Measurements from ENCODE around the gene CCDC81.

The CCDC81 gene

DNA sequence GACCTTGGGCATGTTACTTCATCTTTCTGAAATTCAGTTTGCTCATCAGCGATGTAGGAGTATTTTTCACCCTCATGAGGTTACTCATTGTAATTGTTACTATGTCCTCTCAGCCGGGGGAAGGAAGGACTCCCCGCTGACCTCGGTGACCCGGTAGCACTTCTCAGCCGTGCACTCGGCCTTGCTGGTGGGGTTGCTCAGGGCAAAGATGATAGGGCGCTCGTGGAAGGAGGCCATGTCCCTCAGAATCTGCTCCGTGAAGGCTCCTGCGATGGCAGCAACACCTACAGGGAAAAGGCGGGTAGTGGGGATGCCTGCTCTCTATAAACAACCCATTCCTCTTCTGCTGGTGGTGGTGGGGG, 72.2 kb downstream of the CCDC81 start:
- TF ChIP-seq, protein P1, sequence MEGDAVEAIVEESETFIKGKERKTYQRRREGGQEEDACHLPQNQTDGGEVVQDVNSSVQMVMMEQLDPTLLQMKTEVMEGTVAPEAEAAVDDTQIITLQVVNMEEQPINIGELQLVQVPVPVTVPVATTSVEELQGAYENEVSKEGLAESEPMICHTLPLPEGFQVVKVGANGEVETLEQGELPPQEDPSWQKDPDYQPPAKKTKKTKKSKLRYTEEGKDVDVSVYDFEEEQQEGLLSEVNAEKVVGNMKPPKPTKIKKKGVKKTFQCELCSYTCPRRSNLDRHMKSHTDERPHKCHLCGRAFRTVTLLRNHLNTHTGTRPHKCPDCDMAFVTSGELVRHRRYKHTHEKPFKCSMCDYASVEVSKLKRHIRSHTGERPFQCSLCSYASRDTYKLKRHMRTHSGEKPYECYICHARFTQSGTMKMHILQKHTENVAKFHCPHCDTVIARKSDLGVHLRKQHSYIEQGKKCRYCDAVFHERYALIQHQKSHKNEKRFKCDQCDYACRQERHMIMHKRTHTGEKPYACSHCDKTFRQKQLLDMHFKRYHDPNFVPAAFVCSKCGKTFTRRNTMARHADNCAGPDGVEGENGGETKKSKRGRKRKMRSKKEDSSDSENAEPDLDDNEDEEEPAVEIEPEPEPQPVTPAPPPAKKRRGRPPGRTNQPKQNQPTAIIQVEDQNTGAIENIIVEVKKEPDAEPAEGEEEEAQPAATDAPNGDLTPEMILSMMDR (IDR thresholded peaks at IDR 0.05; ENCODE audit: extremely low read depth, missing control alignments), result no peak
- DNase-seq (ENCODE audit: low spot score), result no peak

DNA sequence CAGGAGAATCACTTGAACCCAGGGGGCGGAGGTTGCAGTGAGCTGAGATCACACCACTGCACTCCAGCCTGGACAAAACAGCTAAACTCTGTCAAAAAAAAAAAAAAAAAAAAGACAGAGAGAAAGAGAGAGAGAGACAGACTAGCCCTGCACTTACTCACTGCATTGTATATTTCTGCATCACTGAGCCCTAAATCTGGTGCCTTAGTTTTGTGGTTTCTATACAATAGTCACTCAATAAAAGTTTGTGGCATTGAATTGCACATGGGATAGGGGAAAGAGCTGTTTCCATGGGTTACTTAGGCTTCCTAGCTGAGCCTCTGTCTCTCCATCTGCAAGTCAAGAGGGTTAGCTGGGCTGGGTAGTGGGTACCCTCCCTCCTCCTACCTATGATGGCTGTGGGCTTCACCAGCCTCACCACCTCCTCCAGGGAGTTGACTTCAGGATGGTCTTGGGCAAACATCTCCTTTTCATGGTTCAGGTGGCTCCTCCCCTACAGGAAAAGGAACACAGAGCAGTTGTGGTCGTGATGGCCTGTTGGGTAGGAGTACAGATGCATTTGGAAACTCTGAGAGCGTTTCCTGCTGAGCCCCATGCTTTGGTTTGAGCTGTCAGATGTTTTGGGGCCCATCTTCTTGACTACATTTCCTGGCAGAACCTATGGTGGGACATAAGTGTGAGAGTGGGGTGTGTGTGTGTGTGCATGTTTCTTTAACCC, 73.2 kb downstream of the CCDC81 start:
- TF ChIP-seq, protein P1 (IDR thresholded peaks at IDR 0.05; ENCODE audit: extremely low read depth, missing control alignments), result no peak
- DNase-seq (ENCODE audit: low spot score), result no peak

DNA sequence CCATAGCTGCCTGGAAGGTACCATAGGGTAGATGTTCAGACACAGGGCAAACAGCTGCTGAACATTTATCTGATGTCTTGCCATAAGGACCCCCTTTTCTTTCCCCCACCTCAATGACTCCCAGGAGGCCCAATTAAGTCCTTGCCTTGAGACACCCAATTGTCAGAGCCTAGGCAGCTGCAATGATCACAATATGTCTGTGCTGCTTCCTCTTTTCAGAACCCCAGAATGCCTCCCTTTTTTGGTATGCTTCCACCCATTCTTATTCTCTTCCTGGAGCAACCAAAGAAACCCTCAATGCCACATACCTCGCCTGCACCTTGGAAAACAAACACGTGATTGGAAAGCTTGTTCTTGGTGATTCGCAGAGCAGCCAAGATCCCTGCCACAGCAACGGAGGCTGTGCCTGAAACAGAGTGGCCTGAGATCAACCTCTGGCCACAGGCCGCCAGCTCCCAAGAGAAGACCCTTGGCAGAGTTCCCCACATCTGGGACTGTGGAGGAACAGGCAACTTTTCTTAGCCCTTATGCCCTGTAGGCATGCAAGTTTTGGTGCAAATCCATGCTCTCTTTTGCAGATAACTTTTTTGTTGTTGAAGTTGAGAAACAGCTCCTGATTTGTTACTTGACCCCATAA, 75.4 kb downstream of the CCDC81 start:
- TF ChIP-seq, protein P1 (IDR thresholded peaks at IDR 0.05; ENCODE audit: extremely low read depth, missing control alignments), result no peak
- DNase-seq (ENCODE audit: low spot score), result no peak

DNA sequence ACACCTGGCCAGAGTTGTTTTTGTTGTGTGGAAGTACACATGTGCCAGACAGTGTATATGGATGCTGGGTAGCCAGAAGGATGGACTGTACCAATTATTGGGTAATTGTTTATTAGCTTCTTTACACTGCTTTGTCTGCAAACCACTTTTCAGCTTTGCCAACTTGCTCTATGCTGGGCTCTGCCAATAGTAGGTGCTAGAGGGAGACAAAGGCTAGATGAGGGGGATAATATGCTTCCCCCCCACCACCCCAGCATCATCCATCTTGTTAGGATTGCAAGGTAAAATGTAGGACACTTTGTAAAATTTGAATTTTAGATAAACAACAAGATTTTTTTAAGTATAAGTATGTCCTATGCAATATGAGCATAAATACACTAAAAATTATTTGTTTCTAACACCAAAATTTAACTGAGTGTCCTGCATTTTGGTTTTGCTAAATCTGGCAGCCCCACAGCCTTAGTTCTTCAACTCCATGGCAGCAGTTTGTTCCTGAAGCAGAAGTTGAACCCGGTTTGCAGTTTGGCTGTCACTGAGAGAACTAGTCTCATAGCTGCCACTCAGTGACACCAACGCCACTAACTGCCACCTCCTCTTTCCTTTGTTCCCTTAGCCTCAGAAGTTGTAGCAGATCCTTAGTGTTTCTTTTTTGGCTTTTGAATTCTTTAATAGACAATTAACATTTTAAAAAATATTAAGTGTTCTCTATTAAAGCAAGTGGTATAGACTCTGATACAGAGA, 78.8 kb downstream of the CCDC81 start:
- TF ChIP-seq, protein P1 (IDR thresholded peaks at IDR 0.05; ENCODE audit: extremely low read depth, missing control alignments), result no peak
- DNase-seq (ENCODE audit: low spot score), result no peak

DNA sequence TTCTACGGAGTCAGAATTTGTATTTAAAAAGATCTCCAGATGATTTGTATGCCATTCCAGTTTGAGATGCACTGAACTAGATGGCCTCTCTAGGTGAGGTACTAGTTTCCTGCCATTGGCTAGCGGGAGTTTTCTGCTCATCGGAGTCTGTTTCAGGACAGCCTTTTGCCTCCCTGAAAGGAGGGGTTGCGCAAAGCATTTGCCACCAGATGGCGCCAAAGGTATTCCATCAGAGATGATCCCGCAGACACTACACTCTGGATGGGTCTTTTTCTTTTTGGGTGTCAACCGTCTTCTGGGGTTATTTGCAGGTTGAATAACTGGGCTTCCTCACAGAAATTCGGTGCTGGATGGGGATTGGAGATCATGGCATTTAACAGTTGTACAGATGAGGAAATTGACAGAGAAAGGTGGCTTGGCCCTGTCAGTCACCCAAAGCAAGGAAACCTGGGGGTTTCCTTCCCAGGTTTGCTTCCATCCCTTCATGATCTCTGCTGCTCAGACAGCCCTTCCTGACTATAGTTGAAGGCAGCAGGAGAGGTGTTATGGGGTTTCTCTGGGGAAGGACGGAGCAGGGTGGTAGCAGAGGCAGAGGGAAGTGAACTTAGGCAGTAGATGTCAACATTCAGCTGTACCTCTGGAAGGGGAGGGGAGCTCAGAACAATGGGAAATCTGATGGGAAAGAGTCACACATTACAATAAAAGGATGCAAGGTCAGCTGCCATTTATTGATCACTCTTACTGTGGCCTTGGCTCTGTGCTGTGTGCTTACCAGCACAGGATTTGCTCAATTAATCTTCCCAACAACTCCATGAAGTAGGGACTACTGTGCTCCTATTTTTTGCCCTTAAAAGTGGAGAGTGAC, 81.6 kb downstream of the CCDC81 start:
- TF ChIP-seq, protein P1 (IDR thresholded peaks at IDR 0.05; ENCODE audit: extremely low read depth, missing control alignments), result peak; percentile 77
- peak; percentile 72 for DNase-seq (ENCODE audit: low spot score)

DNA sequence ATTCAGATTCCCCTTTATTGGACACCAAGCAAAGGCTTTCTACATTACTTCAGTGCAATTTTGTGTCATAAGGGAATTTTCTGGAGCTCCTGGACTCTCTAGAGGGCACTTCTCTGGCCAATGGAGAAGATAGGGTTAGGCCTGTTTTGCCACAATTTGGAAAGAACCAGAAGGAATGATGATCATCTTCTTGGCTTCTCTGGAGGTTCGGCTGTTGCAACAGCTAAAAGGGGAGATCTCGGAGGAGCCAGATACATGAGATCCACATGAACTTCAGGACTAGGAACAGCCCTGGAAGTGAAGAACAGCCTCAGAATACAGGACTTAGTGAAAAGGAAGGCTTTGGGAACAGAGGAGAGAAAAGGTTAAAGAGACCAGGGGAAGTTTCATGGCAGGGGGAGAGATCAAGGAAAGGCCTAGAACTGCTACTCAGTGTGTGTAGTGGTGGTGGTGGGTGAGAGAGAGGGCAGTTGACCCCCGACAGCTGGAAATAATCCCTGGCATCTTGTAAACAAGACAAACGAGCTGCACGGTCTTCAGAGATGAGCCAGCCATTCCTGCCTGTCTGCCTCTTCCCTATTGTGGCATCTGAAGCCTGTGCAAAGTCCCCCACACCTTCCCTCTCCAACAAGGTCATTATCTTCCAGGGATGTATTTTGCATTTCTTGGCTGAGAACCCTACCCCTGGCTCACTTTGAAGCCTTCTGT, 83.8 kb downstream of the CCDC81 start:
- TF ChIP-seq, protein P1 (IDR thresholded peaks at IDR 0.05; ENCODE audit: extremely low read depth, missing control alignments), result no peak
- DNase-seq (ENCODE audit: low spot score), result no peak

Measured in GM20000 (cell line).